PC-3 (cell line): ENCODE data around the gene WNT7B. TPM values are rescaled to one million over a fixed set of nuclear protein-coding genes. Genes with fewer than 3 reads are reported as not detected.

ENCODE experiments used
- ATAC-seq: fragments of 200-7000 bp; cut with Tn5 transposase; 2 replicates; pipeline ENCODE4 v1.9.1; 2020; ENCODE audit warnings: mild to moderate bottlenecking, moderate library complexity
- BruUV-seq: library from RNA; stranded (reverse); fragments of 400-500 nt; replicated peaks from 2 replicates; lab custom pipeline; 2021; lab: Mats Ljungman, UMichigan
- CTCF ChIA-PET: fragments of 300-600 bp; sonication (Branson Sonifier 250); formaldehyde crosslinking; loops from one replicate; lab custom pipeline; 2022; ENCODE audit warnings: antibody characterized with exemption; lab: Charles Lee
- POLR2A ChIA-PET: fragments of 300-600 bp; sonication (Branson Sonifier 250); formaldehyde crosslinking; loops from one replicate; lab custom pipeline; 2022; ENCODE audit warnings: antibody characterized with exemption; ENCODE audit not compliant: unreplicated experiment; lab: Charles Lee
- DNase-seq: peaks from one replicate; pipeline ENCODE4 v3.0.0-alpha.2; 2015
- H2AFZ ChIP-seq: fragments of 300-600 bp; sonication (generic); 2 replicates; pipeline ENCODE4 v1.6.0; 2016; ENCODE audit warnings: antibody characterized with exemption, low read length
- H3F3A ChIP-seq: fragments of 300-600 bp; sonication (generic); one replicate; pipeline ENCODE4 v1.6.0; 2017; ENCODE audit warnings: antibody characterized with exemption, low read length, control low read depth, mild to moderate bottlenecking; ENCODE audit not compliant: unreplicated experiment
- H3K27ac ChIP-seq: fragments of 300-600 bp; sonication (generic); 2 replicates; pipeline ENCODE4 v1.5.1; 2016; ENCODE audit warnings: mild to moderate bottlenecking, low read length
- H3K27me3 ChIP-seq: fragments of 300-600 bp; sonication (generic); 2 replicates; pipeline ENCODE4 v1.6.1; 2016; ENCODE audit warnings: low read length, mixed read lengths
- H3K36me3 ChIP-seq: fragments of 300-600 bp; sonication (generic); 2 replicates; pipeline ENCODE4 v1.6.1; 2016; ENCODE audit warnings: low read depth, mixed run types, low read length, mixed read lengths
- H3K4me1 ChIP-seq: fragments of 300-600 bp; sonication (generic); 2 replicates; pipeline ENCODE4 v1.5.1; 2016; ENCODE audit warnings: low read length; ENCODE audit not compliant: insufficient read depth
- H3K4me2 ChIP-seq: fragments of 300-600 bp; sonication (generic); 2 replicates; pipeline ENCODE4 v1.6.0; 2016; ENCODE audit warnings: low read length
- H3K4me3 ChIP-seq: fragments of 300-600 bp; sonication (generic); 2 replicates; pipeline ENCODE4 v1.5.1; 2016; ENCODE audit warnings: mild to moderate bottlenecking, low read length, mixed read lengths
- H3K79me2 ChIP-seq: fragments of 300-600 bp; sonication (generic); 2 replicates; pipeline ENCODE4 v1.6.1; 2017; ENCODE audit warnings: low read length, mixed read lengths
- H3K9ac ChIP-seq: fragments of 300-600 bp; sonication (generic); 2 replicates; pipeline ENCODE4 v1.6.0; 2016; ENCODE audit warnings: mild to moderate bottlenecking, low read length
- H3K9me2 ChIP-seq: fragments of 300-600 bp; sonication (generic); replicated peaks from 2 replicates; pipeline ENCODE4 v1.6.1; 2016; ENCODE audit warnings: mixed run types, low read length, mixed read lengths
- H3K9me3 ChIP-seq: fragments of 300-600 bp; sonication (generic); 2 replicates; pipeline ENCODE4 v1.6.1; 2016; ENCODE audit warnings: low read length, mixed read lengths
- H4K20me1 ChIP-seq: fragments of 300-600 bp; sonication (generic); 2 replicates; pipeline ENCODE4 v1.6.1; 2016; ENCODE audit warnings: low read length, mixed read lengths
- CTCF ChIP-seq: fragments of 300-600 bp; sonication (generic); conservative IDR thresholded peaks from 2 replicates; pipeline ENCODE4 v1.5.1; 2017; ENCODE audit warnings: antibody characterized with exemption, low read depth, mild to moderate bottlenecking, low read length
- EZH2 ChIP-seq: fragments of 300-600 bp; sonication (generic); IDR thresholded peaks from one replicate; pipeline ENCODE4 v1.6.1; 2017; ENCODE audit warnings: antibody characterized with exemption, mild to moderate bottlenecking, low read length; ENCODE audit not compliant: unreplicated experiment
- EZH2phosphoT487 ChIP-seq: fragments of 300-600 bp; sonication (generic); IDR thresholded peaks from 2 replicates; pipeline ENCODE4 v1.6.1; 2018; ENCODE audit warnings: mild to moderate bottlenecking, antibody characterized with exemption, low read length, borderline replicate concordance
- intact Hi-C: fragments of 100-400 bp; cut with micrococcal nuclease; formaldehyde crosslinking; loops from 2 replicates; pipeline ENCODE4 v1.9.0; 2023
- total RNA-seq: library from RNA; depleted of rRNA; stranded (reverse); fragments of >200 nt; gene quantifications from 2 replicates; pipeline ENCODE4 v1.2.3, GENCODE V29; 2014

WNT7B gene
- total RNA-seq, 1 experiment from 2014 or later: 42.0 TPM

- peaks cover 31% of the 10 kb centered on the region for H3K4me1 ChIP-seq
- no peak for DNase-seq
- no peaks in the 10 kb centered on the region for H3F3A ChIP-seq
- H3K27me3 ChIP-seq: no peaks in the 10 kb centered on the region
- no peak overlapping the region for H3K27ac ChIP-seq
- BruUV-seq: no TSS peak
- ChIA-PET CTCF (no interaction called here), POLR2A (no interaction called here)
- H3K9ac ChIP-seq: no peak overlapping the region
- H3K9me2 ChIP-seq: no peaks in the 10 kb centered on the region
- intact Hi-C loops: no loop called here
- no peaks in the 10 kb centered on the region for H3K79me2 ChIP-seq
- no peaks in the 10 kb centered on the region for H3K36me3 ChIP-seq
- TF ChIP-seq EZH2phosphoT487 (no peak), CTCF (no peak), EZH2 (no peak)
- no peak overlapping the region for H3K4me3 ChIP-seq
- no peaks in the 10 kb centered on the region for H3K9me3 ChIP-seq
- no peak for ATAC-seq
- no peak overlapping the region for H2AFZ ChIP-seq
- H3K4me2 ChIP-seq: no peak overlapping the region
- no peaks in the 10 kb centered on the region for H4K20me1 ChIP-seq
These were observed 53.8 kb downstream of the WNT7B start for GRCh38 chr22:45923212-45923611.

GRCh38 chr22:45922661-45923060 lies 54.3 kb downstream of the WNT7B start:
- BruUV-seq: no TSS peak
- DNase-seq (no peak), ATAC-seq (no peak)
- no peaks in the 10 kb centered on the region for H3K79me2 ChIP-seq
- H3K36me3 ChIP-seq: no peaks in the 10 kb centered on the region
- peaks cover 32% of the 10 kb centered on the region for H3K4me1 ChIP-seq
- TF ChIP-seq CTCF: no peak
- TF ChIP-seq EZH2: no peak
- no peak for TF ChIP-seq EZH2phosphoT487
- H4K20me1 ChIP-seq: no peaks in the 10 kb centered on the region
- intact Hi-C loops: no loop called here
- H3K9me2 ChIP-seq: no peaks in the 10 kb centered on the region
- no peaks in the 10 kb centered on the region for H3F3A ChIP-seq
- H3K27ac ChIP-seq: no peak overlapping the region
- H3K4me3 ChIP-seq: no peak overlapping the region
- H3K27me3 ChIP-seq: no peaks in the 10 kb centered on the region
- POLR2A ChIA-PET: no interaction called here
- no peak overlapping the region for H3K9ac ChIP-seq
- no peak overlapping the region for H2AFZ ChIP-seq
- H3K9me3 ChIP-seq: no peaks in the 10 kb centered on the region
- CTCF ChIA-PET: no interaction called here
- H3K4me2 ChIP-seq: no peak overlapping the region

- intact Hi-C loops: no loop called here
- Histone ChIP-seq H3K9me3 (no peaks in the 10 kb centered on the region), H4K20me1 (no peaks in the 10 kb centered on the region), H3K4me2 (no peak overlapping the region), H3K9me2 (no peaks in the 10 kb centered on the region), H3F3A (no peaks in the 10 kb centered on the region), H2AFZ (no peak overlapping the region), H3K9ac (no peak overlapping the region), H3K4me1 (peaks cover 32% of the 10 kb centered on the region), H3K36me3 (no peaks in the 10 kb centered on the region), H3K4me3 (no peak overlapping the region), H3K27me3 (no peaks in the 10 kb centered on the region), H3K79me2 (no peaks in the 10 kb centered on the region), H3K27ac (no peak overlapping the region)
- ATAC-seq (no peak), DNase-seq (no peak)
- CTCF ChIA-PET: no interaction called here
- TF ChIP-seq EZH2phosphoT487 (no peak), EZH2 (no peak), CTCF (no peak)
- BruUV-seq: no TSS peak
- POLR2A ChIA-PET: no interaction called here
These were observed 54.7 kb downstream of the WNT7B start for GRCh38 chr22:45922256-45922655.
